DOHH2 (cell line): ENCODE measurements around the gene SEC14L3.

Experiments used
- H3F3A ChIP-seq: fragments of 200-600 bp; sonication (generic), shearing (Covaris generic); 2 replicates; pipeline ENCODE4 v1.6.0; 2016; ENCODE audit warnings: antibody characterized with exemption, mild to moderate bottlenecking; ENCODE audit not compliant: control insufficient read depth, insufficient read depth
- H3K27ac ChIP-seq: fragments of 200-600 bp; sonication (generic); 2 replicates; pipeline ENCODE4 v1.5.1; 2014; ENCODE audit warnings: low read depth, mild to moderate bottlenecking, low read length, moderate library complexity
- H3K27me3 ChIP-seq: fragments of 200-600 bp; sonication (generic); 2 replicates; pipeline ENCODE4 v1.6.1; 2014; ENCODE audit warnings: mild to moderate bottlenecking, low read length, mixed read lengths; ENCODE audit not compliant: control insufficient read depth
- H3K36me3 ChIP-seq: fragments of 200-600 bp; sonication (generic); 2 replicates; pipeline ENCODE4 v1.6.1; 2014; ENCODE audit warnings: mild to moderate bottlenecking, low read length, moderate library complexity, mixed read lengths; ENCODE audit not compliant: control insufficient read depth
- H3K4me1 ChIP-seq: fragments of 200-600 bp; sonication (generic); 2 replicates; pipeline ENCODE4 v1.6.1; 2014; ENCODE audit warnings: mild to moderate bottlenecking, low read length, mixed read lengths; ENCODE audit not compliant: control insufficient read depth
- H3K4me2 ChIP-seq: fragments of 200-600 bp; sonication (generic); 2 replicates; pipeline ENCODE4 v1.6.0; 2014; ENCODE audit warnings: mild to moderate bottlenecking, low read length, moderate library complexity
- H3K4me3 ChIP-seq: fragments of 200-600 bp; sonication (generic); 2 replicates; pipeline ENCODE4 v1.5.1; 2014; ENCODE audit warnings: mild to moderate bottlenecking, low read length, mixed read lengths
- H3K79me2 ChIP-seq: fragments of 200-600 bp; sonication (generic); 2 replicates; pipeline ENCODE4 v1.6.1; 2014; ENCODE audit warnings: mild to moderate bottlenecking, low read length, mixed read lengths; ENCODE audit not compliant: control insufficient read depth
- H3K9me2 ChIP-seq: fragments of 200-600 bp; sonication (generic); replicated peaks from 2 replicates; pipeline ENCODE4 v1.6.1; 2014; ENCODE audit warnings: mild to moderate bottlenecking, low read length, mixed read lengths; ENCODE audit not compliant: control insufficient read depth
- H3K9me3 ChIP-seq: fragments of 200-600 bp; sonication (generic); 2 replicates; pipeline ENCODE4 v1.6.1; 2014; ENCODE audit warnings: antibody characterized with exemption, low read length, mixed read lengths; ENCODE audit not compliant: control insufficient read depth, insufficient read depth
- H4K20me1 ChIP-seq: fragments of 200-600 bp; sonication (generic); 2 replicates; pipeline ENCODE4 v1.6.0; 2014; ENCODE audit warnings: low read depth, mild to moderate bottlenecking, antibody characterized with exemption, low read length, moderate library complexity; ENCODE audit not compliant: control insufficient read depth, insufficient read depth
- CTCF ChIP-seq: fragments of 200-600 bp; sonication (generic); IDR thresholded peaks from one replicate; pipeline ENCODE4 v1.5.1; 2014; ENCODE audit warnings: antibody characterized with exemption, mild to moderate bottlenecking, low read depth, low read length; ENCODE audit not compliant: poor library complexity, severe bottlenecking
- EZH2phosphoT487 ChIP-seq: fragments of 200-600 bp; sonication (generic); IDR thresholded peaks from 2 replicates; pipeline ENCODE4 v1.6.1; 2017; ENCODE audit warnings: borderline replicate concordance, mild to moderate bottlenecking, antibody characterized with exemption, low read length, moderate library complexity, mixed read lengths

Gene SEC14L3

DNA sequence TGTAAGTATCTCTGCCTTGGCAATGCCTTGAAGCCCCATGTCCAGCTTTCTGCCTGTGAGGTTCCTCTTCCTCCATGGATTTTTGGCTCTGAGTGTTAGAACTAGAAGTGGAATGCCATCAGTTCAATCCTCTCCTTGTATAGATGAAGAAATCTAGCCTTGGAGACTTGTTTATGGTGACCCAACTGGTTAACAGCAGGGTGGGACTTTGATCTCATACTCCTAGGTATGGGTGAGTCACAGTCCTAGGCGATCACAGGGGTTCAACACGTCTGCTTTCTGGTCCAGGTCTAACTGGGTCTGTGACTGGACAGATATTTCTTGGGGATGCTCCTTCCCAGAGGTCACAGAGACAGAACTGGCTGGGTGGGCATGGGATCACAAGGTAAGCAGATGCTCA, 55.4 kb downstream of the SEC14L3 start:
- H3K4me3 ChIP-seq = no peak overlapping the region
- peaks cover 1% of the 10 kb centered on the region for H3K4me1 ChIP-seq
- H3F3A ChIP-seq = no peaks in the 10 kb centered on the region
- TF ChIP-seq EZH2phosphoT487 = no peak
- TF ChIP-seq CTCF = no peak
- H3K27ac ChIP-seq = no peak overlapping the region
- H3K79me2 ChIP-seq = peaks cover 1% of the 10 kb centered on the region
- no peaks in the 10 kb centered on the region for H3K9me3 ChIP-seq
- no peaks in the 10 kb centered on the region for H4K20me1 ChIP-seq
- peaks cover 53% of the 10 kb centered on the region for H3K36me3 ChIP-seq
- H3K27me3 ChIP-seq = no peaks in the 10 kb centered on the region
- H3K9me2 ChIP-seq = no peaks in the 10 kb centered on the region
- no peak overlapping the region for H3K4me2 ChIP-seq

- Histone ChIP-seq H3K79me2 (no peaks in the 10 kb centered on the region), H3K4me3 (no peak overlapping the region), H3K27me3 (no peaks in the 10 kb centered on the region), H3K9me2 (no peaks in the 10 kb centered on the region), H4K20me1 (no peaks in the 10 kb centered on the region), H3K4me2 (no peak overlapping the region), H3K27ac (no peak overlapping the region), H3K9me3 (no peaks in the 10 kb centered on the region), H3F3A (no peaks in the 10 kb centered on the region), H3K36me3 (peaks cover 40% of the 10 kb centered on the region), H3K4me1 (no peaks in the 10 kb centered on the region)
- TF ChIP-seq CTCF (no peak), EZH2phosphoT487 (no peak)
These were observed 57.2 kb downstream of the SEC14L3 start for GRCh38 chr22:30414525-30415047.

GRCh38 chr22:30413745-30414524, 57.9 kb downstream of the SEC14L3 start:
- Histone ChIP-seq H4K20me1 (no peaks in the 10 kb centered on the region), H3K9me3 (no peaks in the 10 kb centered on the region), H3K36me3 (peaks cover 37% of the 10 kb centered on the region), H3K27me3 (no peaks in the 10 kb centered on the region), H3K4me2 (no peak overlapping the region), H3F3A (no peaks in the 10 kb centered on the region), H3K79me2 (no peaks in the 10 kb centered on the region), H3K27ac (no peak overlapping the region), H3K9me2 (no peaks in the 10 kb centered on the region), H3K4me3 (no peak overlapping the region), H3K4me1 (no peaks in the 10 kb centered on the region)
- no peak for TF ChIP-seq EZH2phosphoT487

DNA sequence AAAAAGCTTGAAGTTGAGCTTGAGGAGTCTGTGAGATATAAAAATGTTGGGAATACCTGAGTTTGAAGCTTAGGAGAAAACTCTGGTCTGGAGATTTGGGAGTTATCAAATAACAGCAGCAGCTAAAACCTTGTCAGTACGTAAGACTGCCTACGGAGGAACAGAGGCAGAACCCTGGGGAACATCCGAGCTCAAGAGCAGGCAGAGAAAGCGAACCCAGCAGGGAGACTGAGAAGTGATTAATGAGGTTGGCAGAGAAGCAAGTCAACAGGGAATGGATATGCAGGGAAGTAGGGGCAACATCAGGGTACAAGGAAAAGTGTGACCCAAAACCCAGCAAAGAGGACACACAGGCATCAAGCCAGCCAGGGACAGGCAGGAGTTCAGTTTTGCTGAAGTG, 58.8 kb downstream of the SEC14L3 start:
- H4K20me1 ChIP-seq = no peaks in the 10 kb centered on the region
- no peaks in the 10 kb centered on the region for H3K27me3 ChIP-seq
- H3K4me1 ChIP-seq = no peaks in the 10 kb centered on the region
- TF ChIP-seq CTCF (no peak), EZH2phosphoT487 (no peak)
- H3K9me2 ChIP-seq = no peaks in the 10 kb centered on the region
- no peaks in the 10 kb centered on the region for H3K79me2 ChIP-seq
- no peak overlapping the region for H3K27ac ChIP-seq
- H3F3A ChIP-seq = no peaks in the 10 kb centered on the region
- H3K36me3 ChIP-seq = peaks cover 28% of the 10 kb centered on the region
- H3K4me2 ChIP-seq = no peak overlapping the region
- no peak overlapping the region for H3K4me3 ChIP-seq
- H3K9me3 ChIP-seq = no peaks in the 10 kb centered on the region
